HG03159 (cell line): Measurements from ENCODE around the gene PRDM16.
"Not testable (repeated sequence)": the region's sequence is repeated elsewhere in the genome, so short reads cannot be mapped to it uniquely, and the experiment has no call there.

Experiments used
- ATAC-seq: cut with Tn5 transposase; IDR thresholded peaks from one replicate; pipeline ENCODE4 v1.9.1; 2021; ENCODE audit warnings: mild to moderate bottlenecking, moderate library complexity; ENCODE audit not compliant: unreplicated experiment

The PRDM16 gene

GRCh38 chr1:3270403-3271245, 201.6 kb downstream of the PRDM16 start:
- ATAC-seq, result no peak

DNA sequence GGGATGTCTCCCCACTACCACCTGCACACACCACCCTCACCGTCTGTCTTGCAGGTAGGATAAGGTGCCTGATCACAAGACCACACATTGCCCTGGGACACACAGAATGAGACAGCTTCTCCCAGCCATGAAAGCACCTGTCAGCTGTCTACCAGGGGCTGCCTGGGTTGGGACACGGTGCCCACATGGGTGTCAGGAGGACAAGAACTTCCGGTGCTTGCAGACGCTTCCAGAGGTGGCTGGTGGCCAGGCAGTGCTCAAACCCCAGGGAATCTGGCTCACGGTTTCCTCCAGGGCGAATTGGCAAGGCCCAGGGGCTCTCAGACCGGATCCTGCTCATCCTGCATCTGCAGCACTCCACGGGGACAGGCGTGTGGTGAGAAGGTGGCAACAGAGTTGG, 202.9 kb downstream of the PRDM16 start:
- ATAC-seq, result no peak

DNA sequence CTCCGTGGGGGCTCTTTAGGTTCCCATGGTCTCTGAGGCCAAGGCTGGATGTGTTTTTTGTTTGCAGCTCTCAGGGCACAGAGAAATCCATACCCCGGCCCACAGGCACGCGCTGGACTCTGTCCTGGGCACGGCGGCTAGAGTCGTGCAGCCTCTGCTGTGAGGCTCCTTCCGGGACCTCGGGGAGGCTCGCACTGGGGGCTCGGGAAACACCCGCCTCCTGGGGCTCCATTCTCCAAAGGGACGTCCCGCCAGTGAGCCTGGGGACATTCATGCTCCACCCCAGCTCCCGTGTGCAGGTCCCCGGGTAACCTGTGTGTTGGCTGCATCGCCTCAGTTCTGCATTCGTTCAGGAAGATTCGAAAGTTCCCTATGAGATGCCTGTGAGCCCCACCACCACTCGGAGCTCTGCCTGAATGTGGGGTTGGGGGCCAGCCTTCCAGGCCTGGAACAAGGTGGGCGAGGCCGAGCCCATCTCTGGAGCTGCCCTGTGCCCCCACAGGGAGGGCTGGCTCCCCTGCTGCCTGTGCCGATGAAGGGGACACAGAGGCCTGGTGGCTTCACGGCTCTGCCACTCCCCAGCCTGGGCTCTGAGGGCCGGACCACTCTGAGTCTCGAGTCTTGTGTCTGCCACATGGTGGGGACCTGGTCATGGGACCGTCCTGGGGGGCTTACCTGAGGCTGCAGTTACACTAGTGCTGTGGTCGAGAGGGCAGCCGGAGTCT, 203.5 kb downstream of the PRDM16 start:
- ATAC-seq, result no peak

DNA sequence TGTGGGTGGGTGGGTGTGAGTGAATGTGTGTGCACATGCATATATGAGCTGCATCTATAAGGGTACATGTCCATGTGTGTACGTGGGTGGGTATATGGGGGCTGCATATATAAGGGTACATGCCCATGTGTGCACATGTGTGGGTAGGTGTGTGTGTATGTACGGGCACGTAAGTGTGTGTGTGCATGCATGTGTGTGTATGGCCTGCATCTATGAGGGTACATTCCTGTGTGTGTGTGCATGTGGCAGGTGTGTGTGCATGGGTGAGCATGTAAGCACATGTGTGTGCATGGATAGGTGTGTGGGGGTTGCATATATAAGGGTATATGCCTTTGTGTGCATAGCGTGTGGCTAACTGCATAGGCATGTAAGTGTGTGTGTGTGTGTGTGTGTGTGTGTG, 204.4 kb downstream of the PRDM16 start:
- ATAC-seq, result no peak

DNA sequence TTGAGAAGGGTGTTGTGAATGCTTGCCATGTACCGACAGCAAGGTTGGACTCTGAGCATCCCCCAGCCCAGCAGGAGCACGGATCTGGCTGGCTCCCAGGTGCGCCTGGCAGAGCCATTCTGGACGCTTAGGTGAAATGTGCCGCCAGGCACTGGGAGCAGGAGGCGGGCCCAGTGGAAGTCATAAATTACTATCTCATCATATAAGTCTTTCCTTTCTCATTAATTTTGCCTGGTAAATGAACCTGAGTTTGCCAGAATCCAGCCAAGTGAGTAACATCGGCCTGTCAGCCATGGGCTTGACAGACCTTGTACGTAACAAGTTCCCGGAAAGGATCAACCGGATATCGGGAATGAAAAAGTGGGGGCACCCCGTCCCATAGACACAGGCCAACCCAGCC, 206.0 kb downstream of the PRDM16 start:
- ATAC-seq, result no peak

GRCh38 chr1:3275471-3276340, 206.7 kb downstream of the PRDM16 start:
- no peak for ATAC-seq

- no peak for ATAC-seq
Measured at GRCh38 chr1:3276341-3276800, 207.4 kb downstream of the PRDM16 start.

DNA sequence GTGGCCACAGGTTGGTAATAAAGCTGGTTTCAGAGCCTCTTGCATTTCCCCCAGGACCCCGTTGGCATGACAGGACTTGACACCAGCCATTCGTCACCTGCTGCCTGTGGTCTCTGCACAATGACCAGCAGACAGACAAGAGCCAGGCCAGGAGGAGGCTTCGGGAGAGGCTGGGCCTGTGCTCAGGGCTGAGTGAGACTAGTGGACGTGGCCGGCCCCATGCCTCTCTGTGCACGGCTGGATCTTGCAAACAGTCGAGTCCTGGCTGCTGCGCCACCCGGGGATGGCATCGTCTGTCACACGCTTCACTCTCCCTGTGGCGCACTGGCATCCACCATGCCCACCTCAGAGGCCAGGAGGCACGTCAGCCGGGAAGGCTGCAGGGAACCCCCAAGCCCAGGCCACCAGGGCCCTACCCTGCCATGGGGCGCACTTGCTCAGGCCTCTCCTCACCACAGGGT, 208.0 kb downstream of the PRDM16 start:
- ATAC-seq, result no peak

DNA sequence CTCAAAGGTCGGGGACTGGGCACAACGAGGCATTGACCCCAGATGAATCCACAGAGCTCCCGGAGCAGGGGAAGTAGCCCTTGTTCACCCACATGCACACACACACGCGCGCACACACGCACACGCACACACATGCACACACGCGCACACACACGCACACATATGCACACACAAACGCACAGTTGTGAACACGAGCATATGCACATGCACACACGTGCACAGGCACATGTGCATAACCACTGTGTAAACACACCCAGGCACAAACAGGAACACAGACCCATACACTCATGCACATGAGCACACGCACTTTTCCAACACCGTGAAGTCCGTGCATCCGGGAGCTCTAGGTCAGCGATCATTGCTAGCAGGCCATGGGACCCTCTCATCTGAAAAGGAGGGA, 208.6 kb downstream of the PRDM16 start:
- ATAC-seq, result no peak

GRCh38 chr1:3278416-3279181, 209.6 kb downstream of the PRDM16 start:
- ATAC-seq, result no peak

DNA sequence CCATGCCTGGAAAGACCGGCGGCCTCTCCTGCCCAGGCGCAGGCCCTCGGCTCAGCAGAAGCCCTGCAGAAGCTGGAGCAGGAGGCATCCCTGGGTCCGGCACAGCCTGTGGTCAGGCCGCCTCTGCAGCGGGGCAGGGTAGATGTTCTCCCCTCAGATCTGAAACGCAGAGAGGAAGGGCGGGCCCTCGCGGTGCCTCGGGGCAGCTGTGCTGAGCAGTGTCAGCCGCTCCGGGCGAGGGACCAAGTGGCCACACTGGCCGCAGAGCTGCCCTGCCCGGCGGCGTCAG, 210.1 kb downstream of the PRDM16 start:
- no peak for ATAC-seq

GRCh38 chr1:3281735-3282134, 212.7 kb downstream of the PRDM16 start:
- no peak for ATAC-seq

GRCh38 chr1:3282186-3282585, 213.2 kb downstream of the PRDM16 start:
- no peak for ATAC-seq

DNA sequence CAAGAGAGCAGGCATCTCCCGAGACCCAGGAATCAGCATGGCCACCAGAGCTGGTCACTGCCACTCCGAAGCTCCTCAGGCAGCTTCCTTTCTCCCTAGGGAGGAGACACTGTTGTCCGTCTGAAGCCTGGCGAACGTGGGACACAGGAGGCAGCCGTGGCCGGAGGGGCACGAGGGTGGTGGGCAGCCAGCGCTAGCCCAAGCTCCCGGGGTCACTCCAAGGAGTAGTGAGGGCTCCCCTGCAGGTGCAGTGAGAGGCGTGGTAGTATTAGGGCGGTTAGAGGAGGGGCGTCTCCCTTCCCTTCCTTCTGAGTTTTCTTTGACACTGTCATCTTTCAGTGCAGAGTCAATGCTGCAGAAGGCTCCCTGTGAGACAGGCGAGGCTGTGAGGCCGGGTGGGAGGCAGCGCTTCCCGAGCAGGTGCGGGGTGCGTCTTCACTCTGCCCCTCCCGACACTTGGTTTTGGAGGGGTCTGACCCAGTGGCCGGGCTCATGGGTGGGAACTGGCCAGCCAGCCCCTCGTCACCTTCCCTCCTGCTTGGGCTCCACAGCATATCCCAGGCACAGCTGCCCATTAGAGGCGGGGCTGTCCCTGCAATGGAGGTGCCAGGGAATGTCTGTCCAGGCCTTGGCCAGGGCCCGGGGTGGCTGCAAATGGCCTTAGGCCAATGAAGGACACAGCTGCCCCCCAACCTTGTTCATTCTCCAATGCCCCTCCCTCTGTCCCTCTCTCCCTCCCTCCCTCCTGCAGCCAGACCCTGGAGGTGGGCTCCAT, 213.8 kb downstream of the PRDM16 start:
- ATAC-seq, result no peak

GRCh38 chr1:3283849-3284248, 214.8 kb downstream of the PRDM16 start:
- no peak for ATAC-seq

- no peak for ATAC-seq
Measured at GRCh38 chr1:3284691-3285090, 215.7 kb downstream of the PRDM16 start.

- ATAC-seq, result no peak
Measured at GRCh38 chr1:3285106-3285740, 216.2 kb downstream of the PRDM16 start.

DNA sequence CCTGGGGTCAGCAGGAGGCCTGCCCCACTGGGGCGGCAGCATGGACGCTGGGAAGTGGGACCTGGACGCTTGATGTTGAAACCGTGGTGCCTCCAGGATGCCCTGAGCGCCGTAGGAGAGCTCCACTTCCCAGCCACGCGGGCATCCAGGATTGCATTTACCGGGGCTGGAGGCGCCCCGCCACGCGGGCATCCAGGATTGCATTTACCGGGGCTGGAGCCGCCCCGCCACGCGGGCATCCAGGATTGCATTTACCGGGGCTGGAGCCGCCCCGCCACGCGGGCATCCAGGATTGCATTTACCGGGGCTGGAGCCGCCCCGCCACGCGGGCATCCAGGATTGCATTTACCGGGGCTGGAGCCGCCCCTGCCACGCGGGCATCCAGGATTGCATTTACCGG, 218.1 kb downstream of the PRDM16 start:
- not testable (repeated sequence) for ATAC-seq

GRCh38 chr1:3287656-3288160, 218.7 kb downstream of the PRDM16 start:
- ATAC-seq, result no peak
